Body of pancreas (tissue), 4 donors: ENCODE results near the gene PSMC6. TPM values are rescaled to one million over a fixed set of nuclear protein-coding genes. Genes with fewer than 3 reads are reported as not detected.
"Not testable (repeated sequence)": the region's sequence is repeated elsewhere in the genome, so short reads cannot be mapped to it uniquely, and the experiment has no call there.

Source experiments
- ATAC-seq: fragments of 150-250 bp; one replicate; pipeline ENCODE4 v1.9.1; 2016
- DNase-seq, 4 donors: peaks; one replicate each; pipeline ENCODE4 v3.0.0-alpha.2; 2019
- H3K27ac ChIP-seq, 4 donors: fragments of 200-600 bp; sonication (generic); 1 replicate in 3 of 4; 2 replicates in 1 of 4; pipeline versions ENCODE4 v1.5.1 to v1.6.1; 2016 to 2019; ENCODE audit warnings: mild to moderate bottlenecking in 1 of 4, mixed read lengths in 1 of 4, moderate library complexity in 1 of 4
- H3K27me3 ChIP-seq, 2 donors: fragments of 200-600 bp; sonication (generic); one replicate each; pipeline ENCODE4 v1.6.0; 2016; ENCODE audit warnings: mild to moderate bottlenecking in 1 of 2
- H3K36me3 ChIP-seq, 2 donors: fragments of 200-600 bp; sonication (generic); replicated peaks in 1 of 2; 2 replicates each; pipeline ENCODE4 v1.5.1; 2016; ENCODE audit warnings: low read depth in 2 of 2; ENCODE audit not compliant: insufficient read depth in 1 of 2
- H3K4me1 ChIP-seq: fragments of 200-600 bp; sonication (generic); one replicate; pipeline ENCODE4 v1.6.0; 2016
- H3K4me3 ChIP-seq, 2 donors: fragments of 200-600 bp; sonication (generic); 1 replicate in 1 of 2; 2 replicates in 1 of 2; pipeline ENCODE4 v1.5.1; 2016 to 2019
- H3K9me3 ChIP-seq, 3 donors: fragments of 200-600 bp; sonication (generic); 1 replicate in 2 of 3; 2 replicates in 1 of 3; pipeline ENCODE4 v1.5.1; 2016
- CTCF ChIP-seq, 7 experiments: fragments of 450-650 bp in 4 of 7; fragments of 200-600 bp in 3 of 7; sonication (generic) in 3 of 7; IDR thresholded peaks; one replicate each; pipeline ENCODE4 v1.5.1; 2016 to 2019; ENCODE audit warnings: antibody characterized with exemption in 7 of 7
- POLR2A ChIP-seq, 3 donors: fragments of 450-650 bp; IDR thresholded peaks; one replicate each; pipeline ENCODE4 v1.6.1; 2016; ENCODE audit warnings: antibody characterized with exemption in 3 of 3, mild to moderate bottlenecking in 2 of 3
- WGBS, 2 donors: methylation state at CpG; one replicate each; pipeline ENCODE4 v1.1.5; 2017; 5-methylcytosine and 5-hydroxymethylcytosine counted together
- intact Hi-C: fragments of 100-400 bp; cut with DNase I; formaldehyde crosslinking; loops from one replicate; pipeline ENCODE4 v1.15.1; 2023
- total RNA-seq, 2 donors: library from RNA; depleted of rRNA; stranded (reverse); fragments of >200 nt; gene quantifications; one replicate each; pipeline ENCODE4 v1.1.0, GENCODE V29; 2016

PSMC6 gene
- total RNA-seq, 2 donors from 2014 or later: 37.2 to 66.7 TPM

DNA sequence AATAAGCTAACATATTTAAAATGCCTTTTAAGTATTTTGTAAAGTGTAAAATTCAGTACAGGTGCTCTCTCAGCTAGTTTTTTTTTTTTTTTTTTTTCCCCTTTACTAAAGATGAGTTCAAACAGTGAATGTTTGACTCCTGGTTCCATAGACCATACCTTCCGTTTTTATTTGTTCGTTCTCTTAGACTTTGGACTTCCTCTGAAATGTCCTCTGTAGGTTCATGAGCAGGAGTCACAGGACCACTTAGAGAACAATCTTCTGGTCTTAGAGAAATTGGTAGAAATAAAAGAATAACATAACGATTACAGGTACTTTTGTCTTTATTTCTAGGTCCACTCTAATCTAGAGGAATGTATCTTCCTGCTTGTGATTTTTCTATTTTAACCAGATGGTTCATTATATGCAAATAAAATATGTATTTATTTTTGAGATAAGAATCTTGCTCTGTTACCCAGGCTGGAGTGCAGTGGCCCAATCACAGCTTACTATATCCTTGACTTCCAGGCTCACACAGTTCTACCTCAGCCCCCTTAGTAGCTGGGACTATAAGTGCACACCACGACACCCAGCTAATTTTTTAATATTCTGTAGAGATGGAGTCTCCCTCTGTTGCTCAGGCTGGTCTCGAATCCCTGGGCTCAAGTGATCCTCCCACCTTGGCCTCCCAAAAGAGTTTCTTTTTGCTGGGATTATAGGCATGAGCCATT, 48.8 kb downstream of the PSMC6 start:
- Histone ChIP-seq H3K4me1 (no peaks in the 10 kb centered on the region), H3K9me3 (no peaks in the 10 kb centered on the region), H3K27ac (no peak overlapping the region), H3K27me3 (no peaks in the 10 kb centered on the region), H3K4me3 (no peak overlapping the region), H3K36me3 (peaks cover 0 to 4% of the 10 kb centered on the region in 2 donors)
- DNase-seq (no peak), ATAC-seq (no peak)
- no peak for TF ChIP-seq POLR2A (IDR thresholded peaks at IDR 0.05)
- no peak for TF ChIP-seq CTCF (IDR thresholded peaks at IDR 0.05)
- 67 to 69% methylated on average over 5 of the region's 5 CpGs for WGBS, 2 donors
- intact Hi-C loops: no loop called here

DNA sequence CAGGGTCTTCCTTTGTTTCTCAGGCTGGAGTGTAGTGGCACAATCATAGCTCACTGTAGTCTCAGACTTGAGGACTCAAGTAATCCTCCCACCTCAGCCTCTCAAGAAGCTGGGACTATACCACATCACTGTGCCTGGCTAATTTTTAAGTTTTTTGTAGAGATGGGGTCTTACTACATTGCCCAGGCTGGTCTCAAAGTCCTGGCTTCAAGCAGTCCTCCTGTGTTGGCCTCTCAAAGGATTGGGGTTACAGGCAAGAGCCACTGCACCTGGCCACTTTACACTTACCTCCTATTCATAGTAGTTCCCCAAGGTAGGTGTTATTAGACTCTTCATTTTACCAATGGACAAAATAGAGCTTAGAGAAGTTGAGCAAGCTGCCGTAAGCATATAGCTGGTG, 52.1 kb downstream of the PSMC6 start:
- Histone ChIP-seq H3K27me3 (no peaks in the 10 kb centered on the region), H3K36me3 (peaks cover 0 to 4% of the 10 kb centered on the region in 2 donors), H3K4me3 (no peak overlapping the region), H3K27ac (no peak overlapping the region), H3K9me3 (no peaks in the 10 kb centered on the region), H3K4me1 (no peaks in the 10 kb centered on the region)
- ATAC-seq: no peak
- DNase-seq: no peak
- TF ChIP-seq POLR2A (IDR thresholded peaks at IDR 0.05) (no peak), CTCF (IDR thresholded peaks at IDR 0.05) (no peak)
- 100% methylated on average over 1 of the region's 1 CpG for WGBS, 2 donors
- intact Hi-C loops: no loop called here

- WGBS, 2 donors: 91 to 100% methylated on average over 4 of the region's 4 CpGs
- ATAC-seq, H3K27me3 ChIP-seq, H3K4me3 ChIP-seq, DNase-seq, H3K36me3 ChIP-seq, intact Hi-C loops, H3K27ac ChIP-seq, H3K9me3 ChIP-seq: not testable (repeated sequence)
- H3K4me1 ChIP-seq: peaks cover 12% of the 10 kb centered on the region
Observed at GRCh38 chr14:52762923-52763322, 55.9 kb downstream of the PSMC6 start.

GRCh38 chr14:52767058-52767833, 60.2 kb downstream of the PSMC6 start:
- ATAC-seq (no peak), DNase-seq (peak in 2 of 4 donors; percentile 13 to 15)
- H3K27me3 ChIP-seq: no peaks in the 10 kb centered on the region
- WGBS, 2 donors: 68 to 74% methylated on average over 3 of the region's 3 CpGs
- H3K4me1 ChIP-seq: peaks cover 12% of the 10 kb centered on the region
- intact Hi-C loops: no loop called here
- H3K9me3 ChIP-seq: no peaks in the 10 kb centered on the region
- peak overlapping the region in 1 of 4 donors; percentile 41 for H3K27ac ChIP-seq
- no peak for TF ChIP-seq CTCF (IDR thresholded peaks at IDR 0.05)
- H3K4me3 ChIP-seq: no peak overlapping the region
- peaks cover 0 to 4% of the 10 kb centered on the region in 2 donors for H3K36me3 ChIP-seq

DNA sequence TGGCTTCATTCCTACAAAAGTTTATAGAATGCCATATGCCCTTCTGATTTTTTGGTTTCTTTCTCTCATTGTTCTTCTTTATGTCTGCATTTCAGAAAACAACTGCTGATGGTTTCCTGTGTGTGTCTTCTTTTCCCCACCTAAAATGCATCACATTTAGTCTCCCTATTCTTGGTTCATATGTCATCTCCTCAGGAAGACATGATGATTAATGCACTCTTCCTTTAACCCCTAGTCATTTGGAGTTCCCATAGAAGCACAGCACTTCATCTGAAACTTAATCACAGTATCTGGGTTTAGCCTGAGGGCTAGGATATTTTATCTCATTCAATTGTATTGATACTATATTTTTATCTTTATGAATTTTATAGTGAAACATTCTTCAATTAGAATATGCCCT, 62.9 kb downstream of the PSMC6 start:
- Histone ChIP-seq H3K9me3 (no peaks in the 10 kb centered on the region), H3K27ac (no peak overlapping the region), H3K4me3 (no peak overlapping the region), H3K36me3 (peaks cover 0 to 4% of the 10 kb centered on the region in 2 donors), H3K27me3 (no peaks in the 10 kb centered on the region), H3K4me1 (peaks cover 12% of the 10 kb centered on the region)
- TF ChIP-seq POLR2A (IDR thresholded peaks at IDR 0.05): no peak
- no peak for TF ChIP-seq CTCF (IDR thresholded peaks at IDR 0.05)
- DNase-seq (no peak), ATAC-seq (no peak)
- intact Hi-C loops: no loop called here
